ENCODE results near the gene TIGD1. TPM values are rescaled to one million over a fixed set of nuclear protein-coding genes. Genes with fewer than 3 reads are reported as not detected.

The TIGD1 gene
- total and polyA plus RNA-seq, 2 of the 13 experiments (the other 11 are each of a cell fraction or from before 2014, with no cell fraction given) = 3.5 to 9.5 TPM

- TF ChIP-seq, protein P1, sequence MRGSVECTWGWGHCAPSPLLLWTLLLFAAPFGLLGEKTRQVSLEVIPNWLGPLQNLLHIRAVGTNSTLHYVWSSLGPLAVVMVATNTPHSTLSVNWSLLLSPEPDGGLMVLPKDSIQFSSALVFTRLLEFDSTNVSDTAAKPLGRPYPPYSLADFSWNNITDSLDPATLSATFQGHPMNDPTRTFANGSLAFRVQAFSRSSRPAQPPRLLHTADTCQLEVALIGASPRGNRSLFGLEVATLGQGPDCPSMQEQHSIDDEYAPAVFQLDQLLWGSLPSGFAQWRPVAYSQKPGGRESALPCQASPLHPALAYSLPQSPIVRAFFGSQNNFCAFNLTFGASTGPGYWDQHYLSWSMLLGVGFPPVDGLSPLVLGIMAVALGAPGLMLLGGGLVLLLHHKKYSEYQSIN (CRISPR knock-in tag; IDR thresholded peaks at IDR 0.05; ENCODE audit: borderline replicate concordance) = no peak
- TF ChIP-seq KIAA2018 (CRISPR knock-in tag; IDR thresholded peaks at IDR 0.05; ENCODE audit: borderline replicate concordance) = no peak
- TF ChIP-seq, protein P2, sequence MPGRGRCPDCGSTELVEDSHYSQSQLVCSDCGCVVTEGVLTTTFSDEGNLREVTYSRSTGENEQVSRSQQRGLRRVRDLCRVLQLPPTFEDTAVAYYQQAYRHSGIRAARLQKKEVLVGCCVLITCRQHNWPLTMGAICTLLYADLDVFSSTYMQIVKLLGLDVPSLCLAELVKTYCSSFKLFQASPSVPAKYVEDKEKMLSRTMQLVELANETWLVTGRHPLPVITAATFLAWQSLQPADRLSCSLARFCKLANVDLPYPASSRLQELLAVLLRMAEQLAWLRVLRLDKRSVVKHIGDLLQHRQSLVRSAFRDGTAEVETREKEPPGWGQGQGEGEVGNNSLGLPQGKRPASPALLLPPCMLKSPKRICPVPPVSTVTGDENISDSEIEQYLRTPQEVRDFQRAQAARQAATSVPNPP (CRISPR knock-in tag; IDR thresholded peaks at IDR 0.05) = no peak
- no peak for TF ChIP-seq NR3C1 (CRISPR knock-in tag; IDR thresholded peaks at IDR 0.05)
- TF ChIP-seq BORCS8-MEF2B (CRISPR knock-in tag; IDR thresholded peaks at IDR 0.05) = no peak
- TF ChIP-seq ZBTB1 (CRISPR knock-in tag; IDR thresholded peaks at IDR 0.05; ENCODE audit: borderline replicate concordance) = no peak
Observed at GRCh38 chr2:232525791-232526371, 24.5 kb downstream of the TIGD1 start, which contains the start of gene CHRND (continued).
